Ishikawa (cell line): Measurements from ENCODE around the gene HOXC5.

Source experiments
- EP300 ChIP-seq: IDR thresholded peaks from 2 replicates; pipeline ENCODE4 v1.6.1; 2012; ENCODE audit warnings: borderline replicate concordance
- MAX ChIP-seq: IDR thresholded peaks from 2 replicates; pipeline ENCODE4 v1.6.1; 2012
- NFIC ChIP-seq: IDR thresholded peaks from 2 replicates; pipeline ENCODE4 v1.6.1; 2012
- REST ChIP-seq: IDR thresholded peaks from 2 replicates; pipeline ENCODE4 v1.6.1; 2012; ENCODE audit warnings: low read depth, mild to moderate bottlenecking
- TCF12 ChIP-seq: IDR thresholded peaks from 2 replicates; pipeline ENCODE4 v1.6.1; 2012; ENCODE audit warnings: low read depth

GRCh38 chr12:53988541-53989226, 44.2 kb upstream of the HOXC5 start:
- TF ChIP-seq NFIC (no peak), MAX (no peak), REST (no peak), EP300 (no peak), TCF12 (no peak)
